GM21529 (cell line): ENCODE measurements around the gene FAM83C.

Source experiments
- ATAC-seq: cut with Tn5 transposase; IDR thresholded peaks from one replicate; pipeline ENCODE4 v1.9.1; 2021; ENCODE audit not compliant: unreplicated experiment

Gene FAM83C

GRCh38 chr20:35238735-35239134 lies 53.5 kb downstream of the FAM83C start:
- ATAC-seq: no peak

GRCh38 chr20:35238170-35238569 lies 54.1 kb downstream of the FAM83C start:
- no peak for ATAC-seq

- ATAC-seq: no peak
Observed at GRCh38 chr20:35237486-35237885, 54.7 kb downstream of the FAM83C start.

GRCh38 chr20:35235881-35236280 lies 56.3 kb downstream of the FAM83C start:
- ATAC-seq: no peak
